NCI-H774 (cell line): ENCODE data around the gene GAS1.

Experiments
- DNase-seq: peaks from one replicate; lab custom pipeline; 2025; lab: John Stamatoyannopoulos, UW

GAS1 gene, protein sequence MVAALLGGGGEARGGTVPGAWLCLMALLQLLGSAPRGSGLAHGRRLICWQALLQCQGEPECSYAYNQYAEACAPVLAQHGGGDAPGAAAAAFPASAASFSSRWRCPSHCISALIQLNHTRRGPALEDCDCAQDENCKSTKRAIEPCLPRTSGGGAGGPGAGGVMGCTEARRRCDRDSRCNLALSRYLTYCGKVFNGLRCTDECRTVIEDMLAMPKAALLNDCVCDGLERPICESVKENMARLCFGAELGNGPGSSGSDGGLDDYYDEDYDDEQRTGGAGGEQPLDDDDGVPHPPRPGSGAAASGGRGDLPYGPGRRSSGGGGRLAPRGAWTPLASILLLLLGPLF

DNA sequence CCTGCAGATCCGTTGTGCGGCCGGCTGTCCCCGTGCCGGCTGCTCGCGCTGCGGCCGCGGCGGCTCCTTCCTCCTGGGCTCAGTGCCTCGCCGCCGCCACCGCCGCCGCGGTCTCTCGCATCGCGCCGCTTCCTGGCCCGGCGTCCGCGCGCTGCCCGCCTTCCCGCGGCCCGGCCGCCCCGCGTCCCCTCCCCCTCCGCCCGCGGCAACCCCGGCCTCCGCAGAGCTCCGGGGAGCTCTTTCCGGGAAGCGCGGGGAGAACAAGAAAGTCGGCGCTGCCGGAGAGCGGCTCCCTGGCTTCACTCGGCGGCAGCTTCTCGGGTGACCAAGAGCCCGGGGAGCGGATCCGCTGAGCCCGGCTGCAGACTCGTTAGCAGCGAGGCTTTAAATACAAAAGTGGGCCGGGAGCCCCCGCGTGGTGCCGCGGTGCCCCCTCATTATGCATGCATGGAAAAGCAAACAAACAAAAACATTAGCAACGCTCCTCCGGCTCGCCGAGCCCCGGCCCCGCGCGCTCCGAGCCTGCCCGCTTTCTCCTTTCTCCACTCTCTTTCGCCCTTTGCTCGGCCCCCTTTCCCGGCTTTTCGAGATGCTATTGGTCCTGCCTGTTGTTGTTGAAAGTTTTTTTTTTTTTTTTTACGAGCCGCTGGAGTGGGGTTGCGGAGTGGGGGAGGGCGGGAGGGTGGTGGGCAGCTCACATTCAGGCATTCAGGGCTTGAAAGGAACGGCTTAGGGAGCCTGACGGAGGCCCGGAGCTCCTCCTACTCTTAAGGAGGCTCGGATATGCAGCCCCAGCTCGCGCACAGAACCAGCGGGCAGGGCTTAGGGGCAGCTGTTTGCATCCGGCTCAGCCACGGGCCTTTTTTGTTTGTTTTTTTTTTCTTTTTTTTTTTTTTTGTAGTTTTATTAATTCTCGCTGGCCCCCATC, at the start of gene GAS1:
GAS1 (minus strand) TSS at position 361 of the 928 bp plus-strand sequence. CDS start 727 bp downstream, outside the sequence.
- DNase-seq = peak; percentile 6

DNA sequence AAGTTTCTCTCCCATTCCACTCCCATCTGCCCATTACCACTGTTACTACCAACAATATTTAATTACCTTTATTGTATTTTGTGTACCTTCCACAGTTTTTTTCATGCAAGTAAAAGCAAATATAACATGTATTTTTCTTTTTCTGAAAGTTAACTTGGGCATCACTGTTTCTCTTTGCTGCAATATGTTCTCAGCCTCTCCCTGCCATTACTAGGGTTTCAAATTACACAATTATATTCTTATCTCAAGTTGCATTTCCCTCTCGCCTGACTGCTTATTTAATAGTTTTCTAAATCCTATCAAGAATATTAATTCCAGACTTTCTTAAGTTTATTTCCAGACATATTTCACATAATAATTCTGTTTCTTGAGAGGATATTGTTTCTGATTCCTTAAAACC, 46.9 kb upstream of the GAS1 start:
- DNase-seq = no peak

DNA sequence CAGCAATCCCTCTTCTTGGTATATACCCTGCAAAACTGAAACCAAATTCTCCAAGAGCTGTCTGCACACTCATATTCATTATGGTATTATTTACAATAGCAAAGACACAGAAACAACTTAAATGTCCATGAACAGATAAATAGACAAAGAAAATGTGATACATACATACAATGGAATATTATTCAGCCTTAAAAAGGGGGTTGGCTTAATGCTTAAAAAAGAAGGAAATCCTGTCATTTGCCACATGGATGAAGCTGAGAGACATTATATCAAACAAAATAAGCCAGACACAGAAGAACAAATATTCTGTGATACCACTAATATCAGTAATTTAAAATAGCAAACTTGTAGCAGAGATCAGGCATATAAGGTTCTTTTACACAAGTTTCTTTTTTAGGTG, 46.5 kb upstream of the GAS1 start:
- no peak for DNase-seq

DNA sequence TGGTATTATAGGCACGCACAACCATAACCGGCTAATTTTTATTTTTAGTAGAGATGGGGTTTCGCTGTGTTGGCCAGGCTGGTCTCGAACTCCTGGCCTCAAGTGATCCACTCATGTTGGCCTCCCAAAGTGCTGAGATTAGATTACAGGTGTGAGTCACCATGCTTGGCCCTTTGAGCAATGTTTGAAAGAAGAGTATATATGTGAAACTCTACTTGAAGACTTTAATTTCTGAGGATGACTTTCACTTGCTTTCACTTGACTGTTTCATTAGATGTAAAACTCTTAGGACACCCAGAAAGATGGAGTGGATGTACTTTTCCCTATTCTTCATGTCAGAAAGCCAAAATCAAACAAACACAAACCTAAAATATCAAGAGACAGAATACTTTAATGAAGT, 43.8 kb upstream of the GAS1 start:
- no peak for DNase-seq

DNA sequence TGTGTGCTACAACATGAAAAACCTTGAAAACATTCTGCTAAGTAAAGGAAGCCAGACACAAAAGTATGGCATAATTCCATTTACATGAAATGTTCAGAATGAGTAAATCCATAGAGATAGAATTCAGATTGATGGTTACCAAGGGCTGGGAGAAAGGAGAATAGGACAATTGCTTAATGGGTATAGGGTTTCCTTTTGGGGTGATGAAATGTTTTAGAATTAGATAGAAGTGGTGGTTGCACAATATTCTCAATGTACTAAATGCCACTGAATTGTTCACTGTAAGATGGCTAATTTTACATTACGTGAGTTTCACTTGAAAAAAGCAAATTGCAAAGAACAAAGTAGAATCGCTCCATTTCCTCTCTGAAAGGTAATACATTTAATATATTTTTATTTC, 43.0 kb upstream of the GAS1 start:
- DNase-seq = no peak

DNA sequence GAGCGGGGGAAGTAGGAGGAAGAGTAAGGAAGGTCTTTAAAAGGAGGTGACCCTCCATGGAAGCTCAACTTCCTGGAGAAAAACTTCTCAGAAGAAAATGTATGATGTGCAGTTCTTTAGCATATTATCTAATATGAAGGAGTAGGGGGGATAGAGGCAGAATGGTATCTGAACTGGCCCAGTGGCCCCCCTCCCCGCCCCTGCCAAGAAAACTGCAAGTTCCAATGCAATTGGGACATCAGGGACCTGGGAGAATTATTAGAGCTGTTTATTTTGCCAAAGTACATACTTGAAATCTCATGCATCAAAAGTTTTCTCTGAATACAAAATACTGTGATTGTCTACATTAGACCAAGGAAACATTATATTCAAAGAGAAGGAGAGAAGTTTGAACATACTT, 40.6 kb upstream of the GAS1 start:
- no peak for DNase-seq

DNA sequence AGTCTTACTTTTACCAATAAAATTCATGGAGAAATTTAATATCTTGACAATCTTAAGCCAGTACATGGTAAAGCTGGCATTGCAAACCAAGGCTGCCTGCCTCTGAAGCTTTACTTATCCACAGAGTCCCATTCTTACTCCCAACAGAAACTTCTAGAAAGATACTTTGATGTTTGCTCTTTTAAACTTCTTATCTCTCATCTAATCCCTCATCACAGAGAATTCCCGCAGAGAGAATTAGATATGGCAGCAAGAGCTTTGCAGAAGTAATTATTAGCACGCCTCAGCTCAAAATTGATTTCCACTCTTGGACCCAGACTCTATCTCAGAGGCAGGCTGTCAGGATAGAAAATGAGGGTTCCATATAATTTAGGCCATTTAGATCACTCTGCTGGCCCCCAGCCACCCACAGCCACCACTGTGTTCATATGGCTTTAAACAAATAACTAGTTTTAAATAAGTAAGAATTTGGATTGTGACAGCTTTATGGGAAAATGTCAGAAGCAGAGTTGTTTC, 37.9 kb upstream of the GAS1 start:
- no peak for DNase-seq

DNA sequence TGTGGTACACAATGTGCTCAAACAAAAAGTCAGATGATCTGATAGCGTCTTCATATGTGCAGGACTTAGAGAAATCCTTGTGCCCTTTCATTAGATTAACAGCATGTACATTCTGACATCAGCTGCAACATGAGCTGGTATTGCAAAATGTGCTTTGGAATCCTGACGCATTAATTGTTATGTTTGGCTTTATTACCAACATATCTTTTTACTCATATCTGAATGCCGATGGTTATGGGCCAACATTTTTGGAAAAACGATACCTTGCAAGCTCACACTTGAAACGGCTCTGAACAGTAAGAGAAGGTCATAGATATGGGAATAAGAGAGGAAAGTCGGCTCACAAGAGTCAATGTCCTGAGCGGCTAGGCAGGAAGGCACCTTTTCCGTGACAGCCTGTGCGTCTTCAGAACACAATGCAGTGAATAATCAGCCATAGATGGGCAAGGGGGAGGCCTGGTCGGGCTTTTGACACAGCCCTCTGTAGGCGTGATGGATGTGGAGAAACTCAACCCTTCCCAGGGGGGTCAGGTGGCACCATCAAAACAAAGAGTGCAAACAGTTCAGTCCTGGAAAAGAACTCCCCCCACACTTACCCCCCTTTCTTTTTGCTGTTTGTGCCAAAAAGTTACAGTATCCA, 36.4 kb upstream of the GAS1 start:
- DNase-seq = no peak

DNA sequence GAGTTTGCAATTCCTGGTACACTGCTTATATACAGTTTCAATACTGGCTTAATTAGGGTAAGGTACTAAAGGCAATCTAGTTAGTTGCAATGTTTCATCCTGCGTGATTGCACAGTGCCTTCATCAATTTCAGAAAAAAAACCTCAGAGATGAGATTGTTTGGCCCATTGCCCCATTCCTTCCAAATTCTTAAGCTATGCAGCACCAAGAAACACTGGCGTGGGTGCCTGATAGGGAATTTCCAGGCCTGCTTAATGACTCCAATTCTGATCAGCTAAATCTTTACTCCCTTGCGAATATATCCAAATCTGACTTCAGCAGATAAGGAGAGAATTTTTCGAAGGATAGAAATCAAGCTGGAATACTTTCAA, 35.9 kb upstream of the GAS1 start:
- DNase-seq = no peak

DNA sequence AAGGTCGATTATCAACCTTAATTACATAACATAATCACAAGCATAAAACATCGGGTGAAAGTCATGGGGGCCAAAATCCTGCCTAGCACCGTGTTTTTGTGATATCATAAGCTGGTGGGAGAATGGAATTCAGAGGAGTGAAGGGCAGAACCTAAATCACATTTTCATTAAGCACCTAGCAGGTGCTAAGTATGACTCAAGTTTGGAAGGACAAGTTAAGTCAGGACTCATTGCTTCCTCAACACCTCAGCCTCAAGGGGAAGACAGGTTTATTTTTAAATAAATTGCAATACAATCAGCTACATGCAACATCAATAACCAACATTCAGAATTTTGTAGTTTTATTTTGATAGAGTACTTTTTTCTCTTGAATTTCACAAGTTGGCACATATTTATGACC, 33.5 kb upstream of the GAS1 start:
- no peak for DNase-seq

DNA sequence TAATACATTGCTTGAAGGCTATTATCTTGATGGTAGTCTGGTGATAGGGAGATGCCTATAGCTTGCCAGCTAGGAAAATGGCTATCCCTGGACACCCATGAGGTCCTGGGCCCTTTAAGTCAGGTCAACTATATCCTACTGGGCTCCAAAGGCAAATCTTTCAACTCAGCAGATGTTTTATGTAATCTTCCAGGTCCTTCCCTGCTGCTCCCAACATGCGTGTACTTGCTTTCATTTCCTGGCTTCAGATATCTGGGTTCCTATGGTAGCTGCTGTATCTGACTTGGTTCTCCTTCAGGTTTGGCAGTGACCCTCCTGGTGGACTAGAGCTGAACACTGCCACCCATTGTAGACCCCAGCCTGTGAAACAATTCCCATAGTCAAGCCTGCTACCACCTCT, 32.4 kb upstream of the GAS1 start:
- no peak for DNase-seq

DNA sequence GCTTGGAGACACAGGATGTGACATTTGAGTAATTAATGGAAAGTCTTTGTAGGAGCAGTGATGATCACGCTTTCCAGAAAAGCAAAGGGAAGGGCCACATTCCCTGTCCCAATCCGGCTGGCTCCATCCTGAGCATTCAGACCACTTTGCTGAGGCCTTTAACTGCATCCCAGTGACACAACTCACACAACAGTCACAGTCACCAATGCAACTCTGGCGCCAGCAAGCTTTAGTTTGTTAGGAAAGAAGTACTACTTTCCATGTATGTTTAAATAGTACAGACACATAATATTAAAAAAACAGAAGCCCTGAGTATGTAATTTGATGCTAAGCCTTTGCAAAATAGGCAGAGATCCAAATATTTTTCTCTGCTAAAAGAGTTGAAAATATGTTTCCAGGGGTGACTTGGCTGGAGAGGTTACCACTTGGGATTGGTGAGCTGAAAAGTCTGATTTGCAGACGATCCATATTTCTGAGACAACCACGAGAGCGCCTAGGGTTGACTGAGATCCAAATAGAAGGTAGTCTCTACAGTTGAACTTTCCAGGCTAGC, 31.7 kb upstream of the GAS1 start:
- DNase-seq = no peak

DNA sequence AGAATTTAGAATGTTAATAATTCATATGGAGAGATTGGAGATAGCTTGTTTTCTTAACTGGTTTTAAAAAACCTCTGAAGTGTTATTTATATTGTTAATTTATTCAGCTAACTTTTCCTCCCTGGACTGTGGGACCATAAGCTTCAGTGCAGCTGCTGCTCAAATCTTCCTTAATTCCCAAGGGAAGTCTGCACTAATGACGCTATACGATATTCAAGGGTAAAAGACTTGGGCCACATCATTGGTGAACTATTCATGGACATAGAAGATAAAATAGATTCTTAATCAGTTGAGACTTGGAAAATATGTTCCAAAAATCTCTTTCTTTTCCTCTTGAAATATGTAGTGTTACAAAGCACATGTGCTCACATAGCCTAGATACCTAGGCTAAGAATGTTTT, 31.1 kb upstream of the GAS1 start:
- no peak for DNase-seq

DNA sequence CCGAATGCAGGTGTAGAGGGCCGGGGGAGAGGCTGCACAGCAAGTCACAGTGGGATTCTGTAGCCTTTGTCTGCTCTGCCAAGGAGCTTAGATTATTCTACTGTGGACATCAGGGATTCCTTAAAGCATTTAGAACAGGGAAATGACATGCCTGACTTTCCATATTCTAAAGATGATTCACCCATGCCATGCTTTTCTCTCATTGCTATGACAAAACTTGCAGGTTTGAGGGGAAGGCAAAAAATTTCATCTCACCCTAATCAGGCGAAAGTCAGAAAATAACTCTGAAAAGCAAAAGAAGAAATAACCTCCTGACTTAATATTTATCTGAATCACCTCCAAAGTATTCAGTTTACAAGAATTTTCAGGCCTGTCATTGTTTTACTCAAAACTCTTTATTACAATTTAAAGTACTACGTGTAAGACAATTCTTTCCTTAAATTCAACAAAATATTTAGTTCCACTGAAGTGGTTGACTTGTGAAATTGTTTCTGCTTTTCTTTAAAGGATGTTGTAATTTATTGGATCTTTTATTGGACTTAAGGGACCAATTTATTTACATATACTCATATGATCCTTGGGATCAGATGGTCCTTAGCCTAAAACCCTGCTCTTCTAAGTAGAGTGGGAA, 30.0 kb upstream of the GAS1 start:
- no peak for DNase-seq

DNA sequence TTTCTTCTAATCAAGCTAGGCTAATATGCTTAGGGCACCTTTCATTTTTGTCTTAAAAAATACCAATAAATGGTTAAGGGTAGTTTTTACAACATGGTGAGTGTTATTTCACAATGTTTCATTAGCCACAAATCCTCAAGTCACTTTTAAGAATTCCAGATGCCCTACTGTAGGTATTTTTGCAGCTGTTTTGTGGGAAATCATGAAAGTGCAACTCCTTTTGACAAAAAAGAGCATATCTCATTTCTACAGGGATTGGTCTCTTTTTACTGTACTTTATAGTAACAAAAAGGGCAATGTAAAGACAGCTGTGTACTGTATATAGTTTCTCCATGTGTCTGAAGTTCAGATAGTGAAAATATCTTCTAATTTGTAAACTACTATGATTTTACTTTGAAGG, 28.3 kb upstream of the GAS1 start:
- DNase-seq = no peak

DNA sequence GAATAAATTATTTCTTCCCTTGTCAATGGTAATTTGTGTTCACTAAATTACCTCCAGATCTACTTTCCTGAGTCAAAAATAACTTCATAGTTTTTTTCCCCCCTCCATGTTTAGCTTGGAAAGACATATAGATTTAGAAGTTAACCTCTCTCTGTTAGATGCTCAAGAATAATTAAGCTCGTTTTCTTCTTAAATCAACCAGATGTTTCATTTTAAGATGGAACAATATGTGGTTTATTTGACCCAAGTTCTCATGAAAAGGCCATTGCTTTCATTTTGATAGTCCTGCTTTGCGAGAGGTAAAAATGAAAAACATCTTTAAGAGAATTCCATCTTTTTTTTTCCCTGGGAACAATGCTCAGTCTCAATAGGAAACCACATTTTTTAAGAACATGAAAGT, 27.7 kb upstream of the GAS1 start:
- DNase-seq = no peak

DNA sequence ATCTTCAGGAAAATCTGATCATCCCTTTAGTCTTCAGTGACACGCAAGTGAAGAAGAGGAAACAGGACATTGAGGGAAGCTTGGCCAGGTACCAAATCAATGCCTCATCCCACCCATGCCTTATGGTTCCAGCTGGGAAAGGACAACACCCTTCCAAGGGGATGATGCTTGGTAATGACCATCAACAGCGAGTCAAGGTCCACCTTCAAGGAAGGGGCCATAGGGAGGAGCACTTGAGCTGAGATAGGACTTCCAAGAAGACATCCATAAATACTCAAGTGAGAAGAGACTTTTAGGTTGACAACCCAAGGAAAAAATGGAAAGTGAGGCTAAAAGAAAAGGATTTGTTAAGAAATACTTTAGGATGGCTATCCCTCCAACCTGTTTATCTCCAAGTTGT, 27.1 kb upstream of the GAS1 start:
- DNase-seq = no peak

DNA sequence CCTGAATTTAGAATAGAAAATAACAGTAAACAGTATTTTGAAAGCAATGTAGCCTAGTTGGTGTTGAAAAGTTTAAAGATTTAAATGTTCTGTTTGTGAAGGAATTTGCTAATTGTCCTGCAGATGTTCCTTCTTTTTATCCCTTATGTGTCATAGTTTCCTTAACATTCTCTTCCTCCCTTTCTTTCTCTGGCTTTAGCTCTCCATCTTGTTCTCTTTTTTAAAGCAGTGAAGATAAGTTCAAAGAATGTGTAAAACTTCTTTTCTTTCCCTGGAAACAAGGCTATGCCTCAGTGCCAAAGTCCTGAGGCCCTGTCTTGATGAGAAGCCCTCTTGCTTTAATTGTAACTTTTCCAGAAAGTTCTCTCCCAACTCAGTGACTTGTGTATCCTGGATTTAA, 24.4 kb upstream of the GAS1 start:
- no peak for DNase-seq

DNA sequence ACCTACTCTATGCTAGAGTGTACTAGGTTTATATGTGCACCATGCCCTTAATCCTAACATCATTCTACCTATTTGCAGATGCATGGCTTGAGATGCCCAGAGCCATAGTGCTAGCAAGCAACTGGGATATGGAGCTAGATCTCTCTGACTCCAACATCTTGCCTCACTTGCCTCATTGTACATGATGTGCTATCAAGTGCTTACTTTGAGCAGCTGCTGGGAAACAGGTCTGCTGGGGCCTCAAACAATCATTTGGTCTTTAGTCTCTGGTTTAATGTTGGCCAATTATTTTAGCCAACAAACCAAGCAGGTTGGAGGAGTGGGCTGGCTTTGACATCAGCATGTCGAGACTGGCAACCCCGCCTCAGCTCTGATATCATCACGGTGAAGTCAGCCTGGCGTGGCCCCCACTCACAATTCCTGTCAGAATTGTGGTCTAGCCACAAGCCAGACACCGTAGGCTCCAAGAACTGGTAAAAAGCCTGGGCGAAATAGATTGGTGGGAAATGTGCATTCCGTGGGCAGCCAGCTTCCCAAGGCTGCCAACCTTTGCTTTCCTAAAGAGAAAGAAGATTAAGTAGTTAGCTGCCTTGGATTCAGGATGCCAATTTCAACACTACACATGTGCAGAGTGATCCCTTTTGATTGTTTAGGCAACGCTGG, 21.1 kb upstream of the GAS1 start:
- no peak for DNase-seq

DNA sequence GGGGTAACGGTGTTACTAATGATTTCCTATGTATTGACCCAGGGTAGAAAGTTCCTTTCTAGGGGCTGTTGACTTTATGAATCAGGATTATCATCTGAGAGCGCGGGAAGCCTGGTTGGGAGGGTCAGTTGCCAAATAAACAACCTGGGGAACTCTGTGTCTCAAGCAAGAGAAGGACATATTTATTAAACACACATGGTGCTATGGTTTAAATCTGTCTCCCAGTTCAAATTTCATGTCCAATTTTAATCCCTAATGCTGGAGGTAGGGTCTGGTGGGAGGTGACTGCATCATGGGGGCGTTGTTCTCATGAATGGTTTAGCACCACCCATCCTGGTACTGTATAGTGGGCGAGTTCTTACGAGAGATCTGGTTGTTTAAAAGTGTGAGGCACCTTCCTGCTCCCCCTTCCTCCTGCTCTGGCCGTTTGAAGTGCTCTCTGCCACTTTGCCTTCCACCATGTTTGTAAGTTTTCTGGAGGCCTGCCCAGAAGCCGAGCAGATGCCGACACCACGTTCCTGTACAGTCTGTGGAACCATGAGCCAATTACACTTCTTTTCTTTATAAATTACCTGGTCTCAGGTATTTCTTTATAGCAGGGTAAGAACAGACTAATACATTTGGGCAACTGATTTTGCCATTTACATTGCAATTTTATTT, 19.7 kb upstream of the GAS1 start:
- DNase-seq = no peak
